Measurements from ENCODE around the gene CALCB.
"Not testable (repeated sequence)": the region's sequence is repeated elsewhere in the genome, so short reads cannot be mapped to it uniquely, and the experiment has no call there.

CALCB gene

GRCh38 chr11:15073361-15074205, at the start of gene CALCB:
TSS of gene CALCB (plus strand) at chr11:15073593. CDS start at chr11:15074719, 1,126 bp downstream.
- peak; percentile 64 for DNase-seq

GRCh38 chr11:15027011-15027410, 46.4 kb upstream of the CALCB start:
- DNase-seq: no peak

GRCh38 chr11:15027956-15028355, 45.4 kb upstream of the CALCB start:
- DNase-seq: peak; percentile 7

GRCh38 chr11:15028379-15028778, 45.0 kb upstream of the CALCB start:
- no peak for DNase-seq

GRCh38 chr11:15031945-15032344, 41.4 kb upstream of the CALCB start:
- DNase-seq: not testable (repeated sequence)

GRCh38 chr11:15034687-15035267, 38.6 kb upstream of the CALCB start:
- no peak for DNase-seq

GRCh38 chr11:15035283-15035682, 38.1 kb upstream of the CALCB start:
- no peak for DNase-seq

GRCh38 chr11:15038963-15039362, 34.4 kb upstream of the CALCB start:
- DNase-seq: no peak

GRCh38 chr11:15045209-15045608, 28.2 kb upstream of the CALCB start:
- DNase-seq: no peak

- no peak for DNase-seq
Observed at GRCh38 chr11:15045891-15046290, 27.5 kb upstream of the CALCB start.

- not testable (repeated sequence) for DNase-seq
Observed at GRCh38 chr11:15046673-15047072, 26.7 kb upstream of the CALCB start.

- DNase-seq: no peak
Observed at GRCh38 chr11:15048616-15049015, 24.8 kb upstream of the CALCB start.

GRCh38 chr11:15053191-15053685, 20.2 kb upstream of the CALCB start:
- peak; percentile 46 for DNase-seq

GRCh38 chr11:15055620-15056356, 17.6 kb upstream of the CALCB start:
- no peak for DNase-seq

GRCh38 chr11:15057329-15057728, 16.1 kb upstream of the CALCB start:
- DNase-seq: no peak

- DNase-seq: no peak
Observed at GRCh38 chr11:15059132-15059915, 14.1 kb upstream of the CALCB start.

- DNase-seq: no peak
Observed at GRCh38 chr11:15062599-15062998, 10.8 kb upstream of the CALCB start.

- not testable (repeated sequence) for DNase-seq
Observed at GRCh38 chr11:15069751-15070150, 3.6 kb upstream of the CALCB start.

GRCh38 chr11:15071556-15072255, 1.7 kb upstream of the CALCB start:
- DNase-seq: no peak

GRCh38 chr11:15072551-15073143, 746 bp upstream of the CALCB start:
- DNase-seq: no peak
